ENCODE measurements around the gene GRIK3. TPM values are rescaled to one million over a fixed set of nuclear protein-coding genes. Genes with fewer than 3 reads are reported as not detected.

The GRIK3 gene
- total RNA-seq, 1 experiment from 2014 or later, result 5.5 TPM

DNA sequence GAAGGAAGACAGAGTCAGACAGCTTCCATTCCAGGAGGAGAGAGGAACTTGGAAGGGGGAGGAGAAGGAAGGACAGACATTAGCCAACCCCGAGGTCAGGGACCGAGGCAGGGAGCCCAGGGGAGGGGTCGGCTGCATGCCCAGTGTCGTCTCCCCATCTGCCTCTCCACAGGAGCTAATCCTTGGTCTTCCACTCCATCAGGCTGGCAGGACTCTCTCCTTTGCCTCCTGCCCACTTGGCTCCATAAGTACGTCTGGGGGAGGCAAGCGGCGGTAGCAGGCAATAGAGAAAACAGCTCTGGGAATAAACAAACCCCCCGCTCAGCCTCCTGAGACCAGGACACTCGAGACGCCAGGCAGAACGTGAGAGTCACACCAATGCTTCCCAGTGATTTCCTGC, 71.3 kb downstream of the GRIK3 start:
- no peaks in the 10 kb centered on the region for H3K36me3 Mint-ChIP-seq
- DNase-seq (ENCODE audit: low spot score) (no peak), ATAC-seq (no peak)
- H3K27me3 Mint-ChIP-seq (ENCODE audit: low read depth), result no peaks in the 10 kb centered on the region
- no peak overlapping the region for H3K27ac Mint-ChIP-seq
- POLR2A ChIA-PET, result no interaction called here
- peaks cover 4% of the 10 kb centered on the region; the same call in 1 of the 2 replicates for H3K4me1 Mint-ChIP-seq
- CTCF ChIA-PET, result interaction anchor here (0.9 kb wide), 1 partner anchor 33 kb away, joined by 3 read pairs; no protein-coding TSS in a partner anchor
- no peaks in the 10 kb centered on the region for H3K9me3 Mint-ChIP-seq
- no peak overlapping the region for H3K4me3 Mint-ChIP-seq
- TF ChIP-seq NR2C2 (CRISPR knock-in tag; IDR thresholded peaks at IDR 0.05), result no peak

DNA sequence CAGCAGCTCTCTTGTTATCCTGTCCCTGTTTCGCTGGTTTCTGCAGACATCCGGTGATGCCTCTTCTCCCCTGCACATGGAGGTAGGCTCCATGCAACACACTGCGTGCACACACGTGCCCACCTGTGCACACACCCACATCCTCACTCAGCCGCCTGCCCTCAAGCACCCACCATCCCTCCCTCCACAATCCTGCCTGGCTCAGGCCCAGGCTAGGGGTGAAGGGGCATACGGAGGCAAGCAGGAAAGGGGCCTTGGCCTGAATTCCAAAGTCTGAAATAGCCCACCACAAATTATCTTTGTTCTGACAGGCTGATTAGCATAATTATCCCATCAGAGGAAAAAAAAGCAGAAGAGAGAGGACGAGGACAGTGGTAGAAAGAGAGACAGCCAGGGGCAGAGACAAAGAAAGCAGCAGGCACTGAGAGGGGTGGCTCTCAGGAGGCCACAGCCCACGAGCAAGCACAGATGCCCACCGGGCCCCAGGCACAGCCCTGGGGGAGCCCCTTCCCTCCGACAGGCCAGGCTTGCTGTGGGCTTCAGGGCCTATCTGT, 73.2 kb downstream of the GRIK3 start:
- ChIA-PET POLR2A (no interaction called here), CTCF (no interaction called here)
- Mint-ChIP-seq H3K36me3 (no peaks in the 10 kb centered on the region), H3K27me3 (ENCODE audit: low read depth) (no peaks in the 10 kb centered on the region), H3K4me1 (peaks cover 4% of the 10 kb centered on the region; the same call in 1 of the 2 replicates), H3K9me3 (no peaks in the 10 kb centered on the region), H3K27ac (no peak overlapping the region), H3K4me3 (no peak overlapping the region)
- DNase-seq (ENCODE audit: low spot score) (no peak), ATAC-seq (no peak)
- TF ChIP-seq, protein P1, sequence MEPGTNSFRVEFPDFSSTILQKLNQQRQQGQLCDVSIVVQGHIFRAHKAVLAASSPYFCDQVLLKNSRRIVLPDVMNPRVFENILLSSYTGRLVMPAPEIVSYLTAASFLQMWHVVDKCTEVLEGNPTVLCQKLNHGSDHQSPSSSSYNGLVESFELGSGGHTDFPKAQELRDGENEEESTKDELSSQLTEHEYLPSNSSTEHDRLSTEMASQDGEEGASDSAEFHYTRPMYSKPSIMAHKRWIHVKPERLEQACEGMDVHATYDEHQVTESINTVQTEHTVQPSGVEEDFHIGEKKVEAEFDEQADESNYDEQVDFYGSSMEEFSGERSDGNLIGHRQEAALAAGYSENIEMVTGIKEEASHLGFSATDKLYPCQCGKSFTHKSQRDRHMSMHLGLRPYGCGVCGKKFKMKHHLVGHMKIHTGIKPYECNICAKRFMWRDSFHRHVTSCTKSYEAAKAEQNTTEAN (CRISPR knock-in tag; IDR thresholded peaks at IDR 0.05), result no peak
- no peak for TF ChIP-seq IRF2 (CRISPR knock-in tag; IDR thresholded peaks at IDR 0.05; ENCODE audit: borderline replicate concordance, low read depth)
- TF ChIP-seq NFE2L1 (CRISPR knock-in tag; IDR thresholded peaks at IDR 0.05), result no peak
- TF ChIP-seq, protein P2, sequence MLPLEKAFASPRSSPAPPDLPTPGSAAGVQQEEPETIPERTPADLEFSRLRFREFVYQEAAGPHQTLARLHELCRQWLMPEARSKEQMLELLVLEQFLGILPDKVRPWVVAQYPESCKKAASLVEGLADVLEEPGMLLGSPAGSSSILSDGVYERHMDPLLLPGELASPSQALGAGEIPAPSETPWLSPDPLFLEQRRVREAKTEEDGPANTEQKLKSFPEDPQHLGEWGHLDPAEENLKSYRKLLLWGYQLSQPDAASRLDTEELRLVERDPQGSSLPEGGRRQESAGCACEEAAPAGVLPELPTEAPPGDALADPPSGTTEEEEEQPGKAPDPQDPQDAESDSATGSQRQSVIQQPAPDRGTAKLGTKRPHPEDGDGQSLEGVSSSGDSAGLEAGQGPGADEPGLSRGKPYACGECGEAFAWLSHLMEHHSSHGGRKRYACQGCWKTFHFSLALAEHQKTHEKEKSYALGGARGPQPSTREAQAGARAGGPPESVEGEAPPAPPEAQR (CRISPR knock-in tag; IDR thresholded peaks at IDR 0.05), result no peak
- TF ChIP-seq, protein P3, sequence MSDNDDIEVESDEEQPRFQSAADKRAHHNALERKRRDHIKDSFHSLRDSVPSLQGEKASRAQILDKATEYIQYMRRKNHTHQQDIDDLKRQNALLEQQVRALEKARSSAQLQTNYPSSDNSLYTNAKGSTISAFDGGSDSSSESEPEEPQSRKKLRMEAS (CRISPR knock-in tag; IDR thresholded peaks at IDR 0.05), result no peak
- TF ChIP-seq MYBL2 (CRISPR knock-in tag; IDR thresholded peaks at IDR 0.05), result no peak
- no peak for TF ChIP-seq HMGA2 (CRISPR knock-in tag; IDR thresholded peaks at IDR 0.05)
- TF ChIP-seq PRRX2 (CRISPR knock-in tag; IDR thresholded peaks at IDR 0.05), result no peak
- no peak for TF ChIP-seq TCF7 (CRISPR knock-in tag; IDR thresholded peaks at IDR 0.05; ENCODE audit: low read depth)
- TF ChIP-seq, protein P4, sequence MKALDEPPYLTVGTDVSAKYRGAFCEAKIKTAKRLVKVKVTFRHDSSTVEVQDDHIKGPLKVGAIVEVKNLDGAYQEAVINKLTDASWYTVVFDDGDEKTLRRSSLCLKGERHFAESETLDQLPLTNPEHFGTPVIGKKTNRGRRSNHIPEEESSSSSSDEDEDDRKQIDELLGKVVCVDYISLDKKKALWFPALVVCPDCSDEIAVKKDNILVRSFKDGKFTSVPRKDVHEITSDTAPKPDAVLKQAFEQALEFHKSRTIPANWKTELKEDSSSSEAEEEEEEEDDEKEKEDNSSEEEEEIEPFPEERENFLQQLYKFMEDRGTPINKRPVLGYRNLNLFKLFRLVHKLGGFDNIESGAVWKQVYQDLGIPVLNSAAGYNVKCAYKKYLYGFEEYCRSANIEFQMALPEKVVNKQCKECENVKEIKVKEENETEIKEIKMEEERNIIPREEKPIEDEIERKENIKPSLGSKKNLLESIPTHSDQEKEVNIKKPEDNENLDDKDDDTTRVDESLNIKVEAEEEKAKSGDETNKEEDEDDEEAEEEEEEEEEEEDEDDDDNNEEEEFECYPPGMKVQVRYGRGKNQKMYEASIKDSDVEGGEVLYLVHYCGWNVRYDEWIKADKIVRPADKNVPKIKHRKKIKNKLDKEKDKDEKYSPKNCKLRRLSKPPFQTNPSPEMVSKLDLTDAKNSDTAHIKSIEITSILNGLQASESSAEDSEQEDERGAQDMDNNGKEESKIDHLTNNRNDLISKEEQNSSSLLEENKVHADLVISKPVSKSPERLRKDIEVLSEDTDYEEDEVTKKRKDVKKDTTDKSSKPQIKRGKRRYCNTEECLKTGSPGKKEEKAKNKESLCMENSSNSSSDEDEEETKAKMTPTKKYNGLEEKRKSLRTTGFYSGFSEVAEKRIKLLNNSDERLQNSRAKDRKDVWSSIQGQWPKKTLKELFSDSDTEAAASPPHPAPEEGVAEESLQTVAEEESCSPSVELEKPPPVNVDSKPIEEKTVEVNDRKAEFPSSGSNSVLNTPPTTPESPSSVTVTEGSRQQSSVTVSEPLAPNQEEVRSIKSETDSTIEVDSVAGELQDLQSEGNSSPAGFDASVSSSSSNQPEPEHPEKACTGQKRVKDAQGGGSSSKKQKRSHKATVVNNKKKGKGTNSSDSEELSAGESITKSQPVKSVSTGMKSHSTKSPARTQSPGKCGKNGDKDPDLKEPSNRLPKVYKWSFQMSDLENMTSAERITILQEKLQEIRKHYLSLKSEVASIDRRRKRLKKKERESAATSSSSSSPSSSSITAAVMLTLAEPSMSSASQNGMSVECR (CRISPR knock-in tag; IDR thresholded peaks at IDR 0.05; ENCODE audit: borderline replicate concordance), result no peak
- TF ChIP-seq, protein P5, sequence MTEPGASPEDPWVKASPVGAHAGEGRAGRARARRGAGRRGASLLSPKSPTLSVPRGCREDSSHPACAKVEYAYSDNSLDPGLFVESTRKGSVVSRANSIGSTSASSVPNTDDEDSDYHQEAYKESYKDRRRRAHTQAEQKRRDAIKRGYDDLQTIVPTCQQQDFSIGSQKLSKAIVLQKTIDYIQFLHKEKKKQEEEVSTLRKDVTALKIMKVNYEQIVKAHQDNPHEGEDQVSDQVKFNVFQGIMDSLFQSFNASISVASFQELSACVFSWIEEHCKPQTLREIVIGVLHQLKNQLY (CRISPR knock-in tag; IDR thresholded peaks at IDR 0.05), result no peak
- TF ChIP-seq, protein P6, sequence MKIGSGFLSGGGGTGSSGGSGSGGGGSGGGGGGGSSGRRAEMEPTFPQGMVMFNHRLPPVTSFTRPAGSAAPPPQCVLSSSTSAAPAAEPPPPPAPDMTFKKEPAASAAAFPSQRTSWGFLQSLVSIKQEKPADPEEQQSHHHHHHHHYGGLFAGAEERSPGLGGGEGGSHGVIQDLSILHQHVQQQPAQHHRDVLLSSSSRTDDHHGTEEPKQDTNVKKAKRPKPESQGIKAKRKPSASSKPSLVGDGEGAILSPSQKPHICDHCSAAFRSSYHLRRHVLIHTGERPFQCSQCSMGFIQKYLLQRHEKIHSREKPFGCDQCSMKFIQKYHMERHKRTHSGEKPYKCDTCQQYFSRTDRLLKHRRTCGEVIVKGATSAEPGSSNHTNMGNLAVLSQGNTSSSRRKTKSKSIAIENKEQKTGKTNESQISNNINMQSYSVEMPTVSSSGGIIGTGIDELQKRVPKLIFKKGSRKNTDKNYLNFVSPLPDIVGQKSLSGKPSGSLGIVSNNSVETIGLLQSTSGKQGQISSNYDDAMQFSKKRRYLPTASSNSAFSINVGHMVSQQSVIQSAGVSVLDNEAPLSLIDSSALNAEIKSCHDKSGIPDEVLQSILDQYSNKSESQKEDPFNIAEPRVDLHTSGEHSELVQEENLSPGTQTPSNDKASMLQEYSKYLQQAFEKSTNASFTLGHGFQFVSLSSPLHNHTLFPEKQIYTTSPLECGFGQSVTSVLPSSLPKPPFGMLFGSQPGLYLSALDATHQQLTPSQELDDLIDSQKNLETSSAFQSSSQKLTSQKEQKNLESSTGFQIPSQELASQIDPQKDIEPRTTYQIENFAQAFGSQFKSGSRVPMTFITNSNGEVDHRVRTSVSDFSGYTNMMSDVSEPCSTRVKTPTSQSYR (CRISPR knock-in tag; IDR thresholded peaks at IDR 0.05), result no peak
- no peak for TF ChIP-seq GRHL2 (CRISPR knock-in tag; IDR thresholded peaks at IDR 0.05; ENCODE audit: insufficient replicate concordance, severe bottlenecking)
- TF ChIP-seq, protein P7, sequence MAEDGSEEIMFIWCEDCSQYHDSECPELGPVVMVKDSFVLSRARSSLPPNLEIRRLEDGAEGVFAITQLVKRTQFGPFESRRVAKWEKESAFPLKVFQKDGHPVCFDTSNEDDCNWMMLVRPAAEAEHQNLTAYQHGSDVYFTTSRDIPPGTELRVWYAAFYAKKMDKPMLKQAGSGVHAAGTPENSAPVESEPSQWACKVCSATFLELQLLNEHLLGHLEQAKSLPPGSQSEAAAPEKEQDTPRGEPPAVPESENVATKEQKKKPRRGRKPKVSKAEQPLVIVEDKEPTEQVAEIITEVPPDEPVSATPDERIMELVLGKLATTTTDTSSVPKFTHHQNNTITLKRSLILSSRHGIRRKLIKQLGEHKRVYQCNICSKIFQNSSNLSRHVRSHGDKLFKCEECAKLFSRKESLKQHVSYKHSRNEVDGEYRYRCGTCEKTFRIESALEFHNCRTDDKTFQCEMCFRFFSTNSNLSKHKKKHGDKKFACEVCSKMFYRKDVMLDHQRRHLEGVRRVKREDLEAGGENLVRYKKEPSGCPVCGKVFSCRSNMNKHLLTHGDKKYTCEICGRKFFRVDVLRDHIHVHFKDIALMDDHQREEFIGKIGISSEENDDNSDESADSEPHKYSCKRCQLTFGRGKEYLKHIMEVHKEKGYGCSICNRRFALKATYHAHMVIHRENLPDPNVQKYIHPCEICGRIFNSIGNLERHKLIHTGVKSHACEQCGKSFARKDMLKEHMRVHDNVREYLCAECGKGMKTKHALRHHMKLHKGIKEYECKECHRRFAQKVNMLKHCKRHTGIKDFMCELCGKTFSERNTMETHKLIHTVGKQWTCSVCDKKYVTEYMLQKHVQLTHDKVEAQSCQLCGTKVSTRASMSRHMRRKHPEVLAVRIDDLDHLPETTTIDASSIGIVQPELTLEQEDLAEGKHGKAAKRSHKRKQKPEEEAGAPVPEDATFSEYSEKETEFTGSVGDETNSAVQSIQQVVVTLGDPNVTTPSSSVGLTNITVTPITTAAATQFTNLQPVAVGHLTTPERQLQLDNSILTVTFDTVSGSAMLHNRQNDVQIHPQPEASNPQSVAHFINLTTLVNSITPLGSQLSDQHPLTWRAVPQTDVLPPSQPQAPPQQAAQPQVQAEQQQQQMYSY (CRISPR knock-in tag; IDR thresholded peaks at IDR 0.05), result no peak
- TF ChIP-seq SP1 (CRISPR knock-in tag; conservative IDR thresholded peaks at IDR 0.05), result no peak
- no peak for TF ChIP-seq NR2C2 (CRISPR knock-in tag; IDR thresholded peaks at IDR 0.05)
- no peak for TF ChIP-seq ZBTB21 (CRISPR knock-in tag; IDR thresholded peaks at IDR 0.05; ENCODE audit: borderline replicate concordance)
- no peak for TF ChIP-seq NR1H2 (CRISPR knock-in tag; IDR thresholded peaks at IDR 0.05)
- no peak for TF ChIP-seq FOXK1 (CRISPR knock-in tag; IDR thresholded peaks at IDR 0.05)
- TF ChIP-seq JAZF1 (CRISPR knock-in tag; IDR thresholded peaks at IDR 0.05), result no peak

Measured in WTC11 (cell line).